K562 (cell line): Measurements from ENCODE around the gene DAZAP1. TPM values are rescaled to one million over a fixed set of nuclear protein-coding genes. Genes with fewer than 3 reads are reported as not detected.

Source experiments
- ELF4 ChIP-seq: fragments of 450-650 bp; formaldehyde crosslinking; IDR thresholded peaks from 2 replicates; pipeline ENCODE4 v1.4.0; 2022; ENCODE audit warnings: missing genetic modification characterization
- KLF13 ChIP-seq: fragments of 450-650 bp; IDR thresholded peaks from 2 replicates; pipeline ENCODE4 v1.6.1; 2016; ENCODE audit warnings: missing genetic modification characterization, low read depth, mild to moderate bottlenecking, missing compliant biosample characterization, moderate library complexity, borderline replicate concordance
- MEF2A ChIP-seq: IDR thresholded peaks from 2 replicates; pipeline ENCODE4 v1.6.1; 2011; ENCODE audit warnings: low read depth, mild to moderate bottlenecking, low read length, moderate library complexity; ENCODE audit not compliant: control insufficient read depth
- SIN3A ChIP-seq, 2 experiments: fragments of 150-350 bp in 1 of 2; IDR thresholded peaks; 2 replicates each; pipeline ENCODE4 v1.6.1; 2011 to 2016; ENCODE audit warnings: borderline replicate concordance in 2 of 2, low read depth in 2 of 2, low read length in 2 of 2, mild to moderate bottlenecking in 2 of 2, moderate library complexity in 2 of 2; ENCODE audit not compliant: control insufficient read depth in 1 of 2
- ZNF436 ChIP-seq: fragments of 250-450, 450-650 bp; sonication (Bioruptor Pico); formaldehyde crosslinking; IDR thresholded peaks from 2 replicates; pipeline ENCODE4 v1.7.0; 2020; ENCODE audit warnings: mild to moderate bottlenecking
- ZNF561 ChIP-seq: fragments of 450-650 bp; formaldehyde crosslinking; conservative IDR thresholded peaks from 2 replicates; pipeline ENCODE4 v1.4.0; 2020; ENCODE audit warnings: mild to moderate bottlenecking, moderate library complexity
- polyA plus RNA-seq, 8 experiments: library from polyadenylated mRNA; depleted of rRNA in 4 of 8; stranded (reverse) in 5 of 8; unstranded in 3 of 8; fragments of >200 nt; fragmentation: Nextera tagmentation in 2 of 8; fragmentation: Illumina TruSeq in 1 of 8; extraction: Ambion mirVana in 2 of 8; extraction: Trizol in 1 of 8; gene quantifications; 2 replicates each; pipeline versions ENCODE4 v1.2.1 to v1.2.3, GENCODE V29; 2011 to 2014; ENCODE audit warnings: inconsistent platforms in 1 of 8, missing spikeins in 1 of 8
- total RNA-seq, 7 experiments: library from RNA; depleted of rRNA in 6 of 7; stranded (reverse); fragments of >200 nt in 6 of 7; fragmentation: Illumina TruSeq in 2 of 7; extraction: Trizol in 2 of 7; gene quantifications; 2 replicates each; pipeline versions ENCODE4 v1.2.1 to v1.2.3, GENCODE V29; 2011 to 2021; ENCODE audit warnings: low replicate concordance in 1 of 7
- TF ChIP-seq, protein P1 (sequence below): sonication (generic); formaldehyde crosslinking; IDR thresholded peaks from 2 replicates; pipeline ENCODE4 v1.8.1; 2023; ENCODE audit warnings: mild to moderate bottlenecking, missing genetic modification reagents
- TF ChIP-seq, protein P2 (sequence below): fragments of 450-650 bp; IDR thresholded peaks from one replicate; pipeline ENCODE4 v1.6.1; 2018; ENCODE audit warnings: mild to moderate bottlenecking, moderate library complexity; ENCODE audit not compliant: partially characterized antibody

Gene DAZAP1
- total and polyA plus RNA-seq, 9 of the 15 experiments (the other 6 are each of a cell fraction or from before 2014, with no cell fraction given): 10.8 to 289 (median 142) TPM

DNA sequence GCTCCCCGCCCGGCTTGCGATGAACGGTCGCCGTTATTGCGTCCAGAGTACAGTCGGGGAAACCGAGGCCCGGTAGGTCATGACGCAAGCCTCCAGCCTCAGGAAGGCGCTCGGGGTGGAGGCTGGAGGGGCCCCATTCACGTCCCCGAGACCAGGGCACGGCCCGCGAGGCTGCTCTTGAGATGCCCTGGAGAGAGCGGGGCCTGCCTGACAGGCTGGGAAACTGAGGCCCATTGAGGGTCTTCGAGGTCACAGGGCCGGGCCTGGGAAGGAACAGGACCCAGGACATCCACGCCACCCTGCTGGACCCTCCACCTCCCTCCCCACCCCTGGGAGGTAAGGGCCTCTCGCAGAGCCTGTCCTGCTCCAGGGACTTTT, 23.3 kb upstream of the DAZAP1 start (continued):
- TF ChIP-seq SIN3A (IDR thresholded peaks at IDR 0.05; ENCODE audit: borderline replicate concordance in 2 of 2, control insufficient read depth in 1 of 2, low read depth in 2 of 2, low read length in 2 of 2) (peak in 1 of 2 experiments; percentile 38; a peak in 1 of 4 replicates), ELF4 (no peak), ZNF436 (CRISPR knock-in tag) (no peak), KLF13 (tag) (no peak), MEF2A (no peak), ZNF561 (no peak)
- TF ChIP-seq, protein P1, sequence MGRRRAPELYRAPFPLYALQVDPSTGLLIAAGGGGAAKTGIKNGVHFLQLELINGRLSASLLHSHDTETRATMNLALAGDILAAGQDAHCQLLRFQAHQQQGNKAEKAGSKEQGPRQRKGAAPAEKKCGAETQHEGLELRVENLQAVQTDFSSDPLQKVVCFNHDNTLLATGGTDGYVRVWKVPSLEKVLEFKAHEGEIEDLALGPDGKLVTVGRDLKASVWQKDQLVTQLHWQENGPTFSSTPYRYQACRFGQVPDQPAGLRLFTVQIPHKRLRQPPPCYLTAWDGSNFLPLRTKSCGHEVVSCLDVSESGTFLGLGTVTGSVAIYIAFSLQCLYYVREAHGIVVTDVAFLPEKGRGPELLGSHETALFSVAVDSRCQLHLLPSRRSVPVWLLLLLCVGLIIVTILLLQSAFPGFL (CRISPR knock-in tag): no peak
- TF ChIP-seq, protein P2, sequence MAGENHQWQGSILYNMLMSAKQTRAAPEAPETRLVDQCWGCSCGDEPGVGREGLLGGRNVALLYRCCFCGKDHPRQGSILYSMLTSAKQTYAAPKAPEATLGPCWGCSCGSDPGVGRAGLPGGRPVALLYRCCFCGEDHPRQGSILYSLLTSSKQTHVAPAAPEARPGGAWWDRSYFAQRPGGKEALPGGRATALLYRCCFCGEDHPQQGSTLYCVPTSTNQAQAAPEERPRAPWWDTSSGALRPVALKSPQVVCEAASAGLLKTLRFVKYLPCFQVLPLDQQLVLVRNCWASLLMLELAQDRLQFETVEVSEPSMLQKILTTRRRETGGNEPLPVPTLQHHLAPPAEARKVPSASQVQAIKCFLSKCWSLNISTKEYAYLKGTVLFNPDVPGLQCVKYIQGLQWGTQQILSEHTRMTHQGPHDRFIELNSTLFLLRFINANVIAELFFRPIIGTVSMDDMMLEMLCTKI: no peak
